Osteoblast (primary cell): Measurements from ENCODE around the gene PEX1. TPM values are rescaled to one million over a fixed set of nuclear protein-coding genes. Genes with fewer than 3 reads are reported as not detected.
"Not testable (repeated sequence)": the region's sequence is repeated elsewhere in the genome, so short reads cannot be mapped to it uniquely, and the experiment has no call there.

Experiments used
- DNase-seq: peaks from one replicate; pipeline ENCODE4 v3.0.0; 2011; ENCODE audit warnings: low spot score, mixed read lengths; ENCODE audit not compliant: insufficient read length; ENCODE audit errors: missing footprints
- H2AFZ ChIP-seq: 2 replicates; pipeline ENCODE4 v1.6.0; 2011; ENCODE audit warnings: mild to moderate bottlenecking, low read length
- H3K27ac ChIP-seq: 2 replicates; pipeline ENCODE4 v1.5.1; 2011; ENCODE audit warnings: mild to moderate bottlenecking, low read depth, low read length, moderate library complexity
- H3K27me3 ChIP-seq: 2 replicates; pipeline ENCODE4 v1.6.0; 2012; ENCODE audit warnings: mild to moderate bottlenecking, control low read depth, inconsistent platforms, low read length, moderate library complexity; ENCODE audit not compliant: insufficient read depth
- H3K36me3 ChIP-seq: 2 replicates; pipeline ENCODE4 v1.5.1; 2011; ENCODE audit warnings: mild to moderate bottlenecking, low read length, control low read depth, moderate library complexity; ENCODE audit not compliant: insufficient read depth
- H3K4me1 ChIP-seq: 2 replicates; pipeline ENCODE4 v1.5.1; 2011; ENCODE audit warnings: mild to moderate bottlenecking, low read length, control low read depth, moderate library complexity; ENCODE audit not compliant: insufficient read depth
- H3K4me2 ChIP-seq: 2 replicates; pipeline ENCODE4 v1.6.0; 2011; ENCODE audit warnings: mild to moderate bottlenecking, low read length; ENCODE audit not compliant: insufficient read depth
- H3K4me3 ChIP-seq: fragments of 200-600 bp; sonication (generic); 3 replicates; pipeline ENCODE4 v1.5.1; 2012; ENCODE audit warnings: mild to moderate bottlenecking, low read length, inconsistent platforms; ENCODE audit not compliant: insufficient read depth
- H3K79me2 ChIP-seq: 2 replicates; pipeline ENCODE4 v1.6.0; 2012; ENCODE audit warnings: mild to moderate bottlenecking, low read length, control low read depth, inconsistent platforms; ENCODE audit not compliant: insufficient read depth
- H3K9me3 ChIP-seq: 2 replicates; pipeline ENCODE4 v1.5.1; 2011; ENCODE audit warnings: low read depth, low read length, control low read depth
- H4K20me1 ChIP-seq: 2 replicates; pipeline ENCODE4 v1.6.0; 2012; ENCODE audit warnings: mild to moderate bottlenecking, low read length, control low read depth; ENCODE audit not compliant: insufficient read depth
- CTCF ChIP-seq: IDR thresholded peaks from 2 replicates; pipeline ENCODE4 v1.5.1; 2011; ENCODE audit warnings: mild to moderate bottlenecking, low read depth, low read length, moderate library complexity; ENCODE audit errors: extremely low read depth
- total RNA-seq: library from RNA; depleted of rRNA; stranded (reverse); fragments of >200 nt; gene quantifications from 2 replicates; pipeline ENCODE4 v1.2.3, GENCODE V29; 2012

The PEX1 gene
- total RNA-seq, 1 donor = 25.7 TPM

- no peaks in the 10 kb centered on the region for H3K4me1 ChIP-seq
- no peak overlapping the region for H3K4me3 ChIP-seq
- no peak for TF ChIP-seq CTCF
- H4K20me1 ChIP-seq = no peaks in the 10 kb centered on the region
- no peak overlapping the region for H3K27ac ChIP-seq
- no peak overlapping the region for H2AFZ ChIP-seq
- H3K9me3 ChIP-seq = no peaks in the 10 kb centered on the region
- H3K27me3 ChIP-seq = no peaks in the 10 kb centered on the region
- no peak overlapping the region for H3K4me2 ChIP-seq
- H3K36me3 ChIP-seq = no peaks in the 10 kb centered on the region
- no peaks in the 10 kb centered on the region for H3K79me2 ChIP-seq
- DNase-seq = no peak
Observed at GRCh38 chr7:92478095-92478494, 50.2 kb downstream of the PEX1 start.

- not testable (repeated sequence) for H4K20me1 ChIP-seq, H3K4me2 ChIP-seq, H3K36me3 ChIP-seq, H3K9me3 ChIP-seq, H3K4me3 ChIP-seq, H3K79me2 ChIP-seq, H3K27me3 ChIP-seq, H3K4me1 ChIP-seq, H3K27ac ChIP-seq, DNase-seq, H2AFZ ChIP-seq
Observed at GRCh38 chr7:92477681-92478080, 50.6 kb downstream of the PEX1 start, which contains the start of gene ERVW-1. ERVW-1 (minus strand) TSS chr7:92477946; CDS start chr7:92470381, 7,565 bp downstream.

- not testable (repeated sequence) for H3K4me3 ChIP-seq, H3K36me3 ChIP-seq, H3K9me3 ChIP-seq, H3K27me3 ChIP-seq, H3K79me2 ChIP-seq, H3K4me2 ChIP-seq, DNase-seq, H4K20me1 ChIP-seq, H3K27ac ChIP-seq, H3K4me1 ChIP-seq, H2AFZ ChIP-seq
Observed at GRCh38 chr7:92475851-92476590, 52.3 kb downstream of the PEX1 start.

- not testable (repeated sequence) for H3K27me3 ChIP-seq, H3K4me3 ChIP-seq, H4K20me1 ChIP-seq, H3K36me3 ChIP-seq, H3K79me2 ChIP-seq, H3K9me3 ChIP-seq, H3K27ac ChIP-seq, DNase-seq, H2AFZ ChIP-seq, H3K4me1 ChIP-seq, H3K4me2 ChIP-seq
Observed at GRCh38 chr7:92475261-92475770, 53.0 kb downstream of the PEX1 start.

GRCh38 chr7:92473989-92474388 is 54.3 kb downstream of the PEX1 start:
- not testable (repeated sequence) for H4K20me1 ChIP-seq, H3K4me1 ChIP-seq, H3K79me2 ChIP-seq, H3K9me3 ChIP-seq, H3K4me2 ChIP-seq, H2AFZ ChIP-seq, H3K27ac ChIP-seq, H3K4me3 ChIP-seq, H3K36me3 ChIP-seq, H3K27me3 ChIP-seq, DNase-seq

- H3K27ac ChIP-seq, H3K4me1 ChIP-seq: not testable (repeated sequence)
Observed at GRCh38 chr7:92468589-92468988, 59.7 kb downstream of the PEX1 start.

More at GRCh38 chr7:92468589-92468988, 59.7 kb downstream of the PEX1 start:
- H3K4me2 ChIP-seq, H2AFZ ChIP-seq, H3K36me3 ChIP-seq, H3K9me3 ChIP-seq, H3K79me2 ChIP-seq, H3K4me3 ChIP-seq, DNase-seq, H4K20me1 ChIP-seq, H3K27me3 ChIP-seq: not testable (repeated sequence)
